ENCODE results near the gene VAV3. TPM values are rescaled to one million over a fixed set of nuclear protein-coding genes. Genes with fewer than 3 reads are reported as not detected.
"Not testable (repeated sequence)": the region's sequence is repeated elsewhere in the genome, so short reads cannot be mapped to it uniquely, and the experiment has no call there.

VAV3 gene
- total RNA-seq, 1 donor from 2014 or later, result 11.3 TPM

DNA sequence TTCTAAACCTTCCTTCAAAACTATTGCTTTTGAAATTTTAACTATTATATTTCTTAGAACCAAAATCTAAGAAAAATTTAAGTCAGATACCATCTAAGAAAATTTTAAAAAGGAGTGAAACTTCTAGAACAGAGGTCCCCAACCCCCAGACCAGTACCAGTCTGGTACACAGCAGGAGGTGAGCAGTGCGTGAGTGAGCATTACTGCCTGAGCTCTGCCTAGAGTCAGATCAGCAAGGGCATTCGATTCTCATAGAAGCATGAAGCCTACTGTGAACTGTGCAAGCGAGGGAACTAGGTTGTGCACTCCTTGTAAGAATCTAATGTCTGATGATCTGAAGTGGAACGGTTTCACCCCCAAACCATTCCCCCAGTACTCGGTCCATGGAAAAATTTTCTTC is 106.7 kb downstream of the VAV3 start:
- DNase-seq (no peak), ATAC-seq (no peak)
- peaks cover 4% of the 10 kb centered on the region for H3K9me3 ChIP-seq
- no peak overlapping the region for H3K27ac ChIP-seq
- TF ChIP-seq, protein P1, sequence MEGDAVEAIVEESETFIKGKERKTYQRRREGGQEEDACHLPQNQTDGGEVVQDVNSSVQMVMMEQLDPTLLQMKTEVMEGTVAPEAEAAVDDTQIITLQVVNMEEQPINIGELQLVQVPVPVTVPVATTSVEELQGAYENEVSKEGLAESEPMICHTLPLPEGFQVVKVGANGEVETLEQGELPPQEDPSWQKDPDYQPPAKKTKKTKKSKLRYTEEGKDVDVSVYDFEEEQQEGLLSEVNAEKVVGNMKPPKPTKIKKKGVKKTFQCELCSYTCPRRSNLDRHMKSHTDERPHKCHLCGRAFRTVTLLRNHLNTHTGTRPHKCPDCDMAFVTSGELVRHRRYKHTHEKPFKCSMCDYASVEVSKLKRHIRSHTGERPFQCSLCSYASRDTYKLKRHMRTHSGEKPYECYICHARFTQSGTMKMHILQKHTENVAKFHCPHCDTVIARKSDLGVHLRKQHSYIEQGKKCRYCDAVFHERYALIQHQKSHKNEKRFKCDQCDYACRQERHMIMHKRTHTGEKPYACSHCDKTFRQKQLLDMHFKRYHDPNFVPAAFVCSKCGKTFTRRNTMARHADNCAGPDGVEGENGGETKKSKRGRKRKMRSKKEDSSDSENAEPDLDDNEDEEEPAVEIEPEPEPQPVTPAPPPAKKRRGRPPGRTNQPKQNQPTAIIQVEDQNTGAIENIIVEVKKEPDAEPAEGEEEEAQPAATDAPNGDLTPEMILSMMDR (IDR thresholded peaks at IDR 0.05), result no peak
- intact Hi-C loops (cut with DNase I), result no loop called here
- no peaks in the 10 kb centered on the region for H3K4me1 ChIP-seq
- H3K4me3 ChIP-seq, result no peak overlapping the region
- H3K36me3 ChIP-seq, result no peaks in the 10 kb centered on the region
- H3K27me3 ChIP-seq (ENCODE audit: low read depth), result no peaks in the 10 kb centered on the region

DNA sequence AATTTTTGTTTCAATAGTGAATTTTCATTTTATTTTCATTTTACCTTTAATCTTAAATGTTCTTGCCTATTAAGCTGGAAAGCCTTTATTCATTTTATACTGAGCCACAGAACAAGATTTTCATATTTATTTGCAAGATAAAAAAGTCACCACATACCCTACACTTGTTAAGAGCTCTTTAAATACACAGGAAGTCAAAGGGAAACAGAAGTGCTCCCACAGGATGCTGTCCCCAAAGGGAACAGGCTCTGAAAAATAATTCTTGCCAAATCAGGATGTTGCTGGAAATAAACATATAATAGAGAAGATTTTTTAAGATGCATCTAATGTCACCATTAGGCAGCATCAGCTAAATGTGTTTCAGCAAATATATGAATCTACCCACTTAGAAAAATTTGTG is 113.6 kb downstream of the VAV3 start:
- Histone ChIP-seq H3K36me3 (no peaks in the 10 kb centered on the region), H3K27ac (no peak overlapping the region), H3K9me3 (no peaks in the 10 kb centered on the region), H3K27me3 (ENCODE audit: low read depth) (no peaks in the 10 kb centered on the region), H3K4me3 (no peak overlapping the region), H3K4me1 (no peaks in the 10 kb centered on the region)
- no peak for ATAC-seq
- no peak for DNase-seq
- TF ChIP-seq, protein P1 (IDR thresholded peaks at IDR 0.05), result no peak
- intact Hi-C loops (cut with DNase I), result no loop called here

- H3K9me3 ChIP-seq; DNase-seq; H3K4me3 ChIP-seq; ATAC-seq; H3K36me3 ChIP-seq; H3K27me3 ChIP-seq (ENCODE audit: low read depth); intact Hi-C loops (cut with DNase I): not testable (repeated sequence)
- Histone ChIP-seq H3K4me1 (peaks cover 39% of the 10 kb centered on the region), H3K27ac (peak overlapping the region; percentile 36)
Measured at GRCh38 chr1:107844541-107845194, 120.3 kb downstream of the VAV3 start.

- no peaks in the 10 kb centered on the region for H3K27me3 ChIP-seq (ENCODE audit: low read depth)
- no peak overlapping the region for H3K4me3 ChIP-seq
- ATAC-seq (no peak), DNase-seq (no peak)
- TF ChIP-seq, protein P1 (IDR thresholded peaks at IDR 0.05), result no peak
- H3K4me1 ChIP-seq, result peaks cover 39% of the 10 kb centered on the region
- H3K9me3 ChIP-seq, result no peaks in the 10 kb centered on the region
- H3K27ac ChIP-seq, result peak overlapping the region; percentile 36
- no peaks in the 10 kb centered on the region for H3K36me3 ChIP-seq
- intact Hi-C loops (cut with DNase I), result no loop called here
Measured at GRCh38 chr1:107843989-107844388, 121.0 kb downstream of the VAV3 start.

- peaks cover 39% of the 10 kb centered on the region for H3K4me1 ChIP-seq
- ATAC-seq, result no peak
- H3K27me3 ChIP-seq (ENCODE audit: low read depth), result no peaks in the 10 kb centered on the region
- intact Hi-C loops (cut with DNase I), result no loop called here
- DNase-seq, result no peak
- peak overlapping the region; percentile 8 for H3K4me3 ChIP-seq
- no peaks in the 10 kb centered on the region for H3K36me3 ChIP-seq
- H3K27ac ChIP-seq, result no peak overlapping the region
- no peaks in the 10 kb centered on the region for H3K9me3 ChIP-seq
- TF ChIP-seq, protein P1 (IDR thresholded peaks at IDR 0.05), result no peak
Measured at GRCh38 chr1:107842241-107842640, 122.7 kb downstream of the VAV3 start.

- H3K4me1 ChIP-seq, result peaks cover 39% of the 10 kb centered on the region
- peak; percentile 11 to 23 for ATAC-seq
- no peaks in the 10 kb centered on the region for H3K36me3 ChIP-seq
- intact Hi-C loops (cut with DNase I), result no loop called here
- TF ChIP-seq, protein P1 (IDR thresholded peaks at IDR 0.05), result no peak
- peak overlapping the region; percentile 8 for H3K27ac ChIP-seq
- no peak for DNase-seq
- no peaks in the 10 kb centered on the region for H3K9me3 ChIP-seq
- no peaks in the 10 kb centered on the region for H3K27me3 ChIP-seq (ENCODE audit: low read depth)
- no peak overlapping the region for H3K4me3 ChIP-seq
Measured at GRCh38 chr1:107840725-107841124, 124.3 kb downstream of the VAV3 start.
